ENCODE data around the gene RBP4.

DNA sequence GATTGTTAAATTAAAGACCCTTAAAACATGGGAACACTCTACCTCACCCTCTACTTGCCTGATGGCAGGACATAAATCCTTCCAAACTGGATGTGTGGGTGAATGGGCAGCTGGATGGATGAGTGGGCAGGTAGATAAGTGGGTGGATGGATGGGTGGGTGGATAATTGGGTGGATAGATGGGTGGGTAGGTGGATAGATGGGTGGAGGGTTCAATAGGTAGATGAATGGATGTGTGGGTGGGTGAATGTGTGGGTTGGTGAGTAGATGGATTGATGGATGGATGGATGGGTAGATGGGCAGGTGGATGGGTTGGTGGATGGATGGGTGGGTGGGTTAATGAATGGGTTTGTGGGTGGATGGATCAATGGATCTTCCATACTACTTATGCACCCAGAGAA is 53.5 kb downstream of the RBP4 start:
- TF ChIP-seq, protein P1, sequence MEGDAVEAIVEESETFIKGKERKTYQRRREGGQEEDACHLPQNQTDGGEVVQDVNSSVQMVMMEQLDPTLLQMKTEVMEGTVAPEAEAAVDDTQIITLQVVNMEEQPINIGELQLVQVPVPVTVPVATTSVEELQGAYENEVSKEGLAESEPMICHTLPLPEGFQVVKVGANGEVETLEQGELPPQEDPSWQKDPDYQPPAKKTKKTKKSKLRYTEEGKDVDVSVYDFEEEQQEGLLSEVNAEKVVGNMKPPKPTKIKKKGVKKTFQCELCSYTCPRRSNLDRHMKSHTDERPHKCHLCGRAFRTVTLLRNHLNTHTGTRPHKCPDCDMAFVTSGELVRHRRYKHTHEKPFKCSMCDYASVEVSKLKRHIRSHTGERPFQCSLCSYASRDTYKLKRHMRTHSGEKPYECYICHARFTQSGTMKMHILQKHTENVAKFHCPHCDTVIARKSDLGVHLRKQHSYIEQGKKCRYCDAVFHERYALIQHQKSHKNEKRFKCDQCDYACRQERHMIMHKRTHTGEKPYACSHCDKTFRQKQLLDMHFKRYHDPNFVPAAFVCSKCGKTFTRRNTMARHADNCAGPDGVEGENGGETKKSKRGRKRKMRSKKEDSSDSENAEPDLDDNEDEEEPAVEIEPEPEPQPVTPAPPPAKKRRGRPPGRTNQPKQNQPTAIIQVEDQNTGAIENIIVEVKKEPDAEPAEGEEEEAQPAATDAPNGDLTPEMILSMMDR (IDR thresholded peaks at IDR 0.05) = no peak
- TF ChIP-seq POLR2AphosphoS5 (IDR thresholded peaks at IDR 0.05) (no peak), POLR2A (IDR thresholded peaks at IDR 0.05) (no peak)
